GM23338 (cell line): ENCODE results near the gene MPPE1. TPM values are rescaled to one million over a fixed set of nuclear protein-coding genes. Genes with fewer than 3 reads are reported as not detected.

Experiments
- ATAC-seq: fragments of 200-7000 bp; cut with Tn5 transposase; 3 replicates; pipeline ENCODE4 v1.9.1; 2020
- DNase-seq: peaks from one replicate; pipeline ENCODE4 v3.0.0-alpha.2; 2015; ENCODE audit warnings: low spot score
- H2AFZ ChIP-seq: fragments of 200-600 bp; sonication (generic); 2 replicates; pipeline ENCODE4 v1.8.0; 2016; ENCODE audit warnings: antibody characterized with exemption, mild to moderate bottlenecking, moderate library complexity
- H3F3A ChIP-seq: fragments of 200-600 bp; sonication (generic); replicated peaks from 2 replicates; pipeline ENCODE4 v1.8.0; 2017; ENCODE audit warnings: antibody characterized with exemption, mixed run types, low read depth
- H3K27ac ChIP-seq: fragments of 200-600 bp; sonication (generic); 2 replicates; pipeline ENCODE4 v1.6.1; 2016; ENCODE audit warnings: low read depth
- H3K27me3 ChIP-seq: fragments of 200-600 bp; sonication (generic); 2 replicates; pipeline ENCODE4 v1.8.0; 2016; ENCODE audit warnings: mild to moderate bottlenecking, mixed run types, moderate library complexity; ENCODE audit not compliant: insufficient read depth
- H3K36me3 ChIP-seq: fragments of 200-600 bp; sonication (generic); 2 replicates; pipeline ENCODE4 v1.8.0; 2016; ENCODE audit warnings: mild to moderate bottlenecking; ENCODE audit not compliant: insufficient read depth
- H3K4me1 ChIP-seq: fragments of 200-600 bp; sonication (generic); 2 replicates; pipeline ENCODE4 v1.8.0; 2016; ENCODE audit warnings: mild to moderate bottlenecking, moderate library complexity; ENCODE audit not compliant: insufficient read depth
- H3K4me2 ChIP-seq: fragments of 200-600 bp; sonication (generic); 2 replicates; pipeline ENCODE4 v1.7.1; 2017; ENCODE audit warnings: mixed run types
- H3K4me3 ChIP-seq: fragments of 200-600 bp; sonication (generic); 2 replicates; pipeline ENCODE4 v1.6.1; 2016; ENCODE audit warnings: mixed run types
- H3K79me2 ChIP-seq: fragments of 200-600 bp; sonication (generic); replicated peaks from 2 replicates; pipeline ENCODE4 v1.8.0; 2017; ENCODE audit warnings: mild to moderate bottlenecking; ENCODE audit not compliant: insufficient read depth
- H3K9me2 ChIP-seq: fragments of 200-600 bp; sonication (generic); 2 replicates; pipeline ENCODE4 v1.8.0; 2017; ENCODE audit not compliant: insufficient read depth
- H4K20me1 ChIP-seq: fragments of 200-600 bp; sonication (generic); replicated peaks from 2 replicates; pipeline ENCODE4 v1.8.0; 2017; ENCODE audit warnings: mild to moderate bottlenecking; ENCODE audit not compliant: insufficient read depth
- H3K27ac Mint-ChIP-seq: 2 replicates; pipeline ENCODE4 v1.8.0; 2020; ENCODE audit warnings: inconsistent platforms, mild to moderate bottlenecking, moderate library complexity, mixed read lengths
- H3K27me3 Mint-ChIP-seq: 3 replicates; pipeline ENCODE4 v1.8.0; 2022; ENCODE audit warnings: low read depth, mild to moderate bottlenecking, moderate library complexity, mixed read lengths, inconsistent platforms; ENCODE audit not compliant: insufficient read depth, poor library complexity
- H3K36me3 Mint-ChIP-seq: 3 replicates; pipeline ENCODE4 v1.8.0; 2021; ENCODE audit warnings: low read depth, mild to moderate bottlenecking, inconsistent platforms, moderate library complexity, mixed read lengths
- H3K4me1 Mint-ChIP-seq: 3 replicates; pipeline ENCODE4 v1.8.0; 2020; ENCODE audit warnings: mild to moderate bottlenecking, inconsistent platforms, mixed read lengths
- H3K4me3 Mint-ChIP-seq: 3 replicates; pipeline ENCODE4 v1.8.0; 2021; ENCODE audit warnings: moderate library complexity, mild to moderate bottlenecking, inconsistent platforms, mixed read lengths
- H3K9me3 Mint-ChIP-seq: 3 replicates; pipeline ENCODE4 v1.8.0; 2020; ENCODE audit warnings: moderate library complexity, mild to moderate bottlenecking, inconsistent platforms, mixed read lengths
- CREB1 ChIP-seq: fragments of 250-450 bp; sonication (Bioruptor Pico); IDR thresholded peaks from 2 replicates; pipeline ENCODE4 v1.5.0; 2020; ENCODE audit warnings: low read depth, mild to moderate bottlenecking, moderate library complexity
- CTCF ChIP-seq, 2 experiments: fragments of 200-600 bp in 1 of 2; sonication (generic) in 1 of 2; conservative IDR thresholded peaks; 2 replicates each; pipeline versions ENCODE4 v1.5.1 to v1.6.1; 2016 to 2017; ENCODE audit warnings: antibody characterized with exemption in 2 of 2, low read depth in 2 of 2, mild to moderate bottlenecking in 2 of 2, moderate library complexity in 1 of 2
- EZH2 ChIP-seq: fragments of 200-600 bp; sonication (generic); IDR thresholded peaks from one replicate; pipeline ENCODE4 v1.8.0; 2017; ENCODE audit warnings: antibody characterized with exemption, mild to moderate bottlenecking, low read depth; ENCODE audit not compliant: unreplicated experiment
- EZH2phosphoT487 ChIP-seq: fragments of 200-600 bp; sonication (generic); IDR thresholded peaks from one replicate; pipeline ENCODE4 v1.8.1; 2018; ENCODE audit warnings: antibody characterized with exemption; ENCODE audit not compliant: unreplicated experiment
- JUNB ChIP-seq: IDR thresholded peaks from one replicate; pipeline ENCODE4 v1.6.1; 2016; ENCODE audit warnings: antibody characterized with exemption; ENCODE audit not compliant: unreplicated experiment
- NANOG ChIP-seq: IDR thresholded peaks from 2 replicates; pipeline ENCODE4 v1.6.1; 2016; ENCODE audit warnings: antibody characterized with exemption, borderline replicate concordance
- POLR2AphosphoS5 ChIP-seq: IDR thresholded peaks from 2 replicates; pipeline ENCODE4 v1.6.1; 2016; ENCODE audit warnings: antibody characterized with exemption, low read depth
- STAT1 ChIP-seq: IDR thresholded peaks from one replicate; pipeline ENCODE4 v1.6.1; 2016; ENCODE audit warnings: antibody characterized with exemption; ENCODE audit not compliant: unreplicated experiment
- ZNF114 ChIP-seq: fragments of 250-450 bp; sonication (Bioruptor Pico); IDR thresholded peaks from 2 replicates; pipeline ENCODE4 v1.5.0; 2020; ENCODE audit warnings: mild to moderate bottlenecking, moderate library complexity
- ZNF331 ChIP-seq: fragments of 250-450 bp; sonication (Bioruptor Pico); IDR thresholded peaks from 2 replicates; pipeline ENCODE4 v1.5.0; 2020; ENCODE audit warnings: low read depth, mild to moderate bottlenecking, moderate library complexity
- polyA plus RNA-seq: library from polyadenylated mRNA; unstranded; fragments of >200 nt; fragmentation: Nextera tagmentation; extraction: Ambion mirVana; gene quantifications from 2 replicates; pipeline ENCODE4 v1.2.1, GENCODE V29; 2016
- total RNA-seq: library from RNA; depleted of rRNA; stranded (reverse); fragments of >200 nt; shearing (Covaris generic); gene quantifications from 2 replicates; pipeline ENCODE4 v1.2.3, GENCODE V29; 2014
- TF ChIP-seq, protein P1 (sequence below): IDR thresholded peaks from one replicate; pipeline ENCODE4 v1.6.1; 2018; ENCODE audit warnings: antibody characterized with exemption; ENCODE audit not compliant: unreplicated experiment
- TF ChIP-seq, protein P2 (sequence below): IDR thresholded peaks from 2 replicates; pipeline ENCODE4 v1.6.1; 2016; ENCODE audit warnings: antibody characterized with exemption

Gene MPPE1
- total and polyA plus RNA-seq, 2 experiments from 2014 or later: 18.8 to 24.6 TPM

DNA sequence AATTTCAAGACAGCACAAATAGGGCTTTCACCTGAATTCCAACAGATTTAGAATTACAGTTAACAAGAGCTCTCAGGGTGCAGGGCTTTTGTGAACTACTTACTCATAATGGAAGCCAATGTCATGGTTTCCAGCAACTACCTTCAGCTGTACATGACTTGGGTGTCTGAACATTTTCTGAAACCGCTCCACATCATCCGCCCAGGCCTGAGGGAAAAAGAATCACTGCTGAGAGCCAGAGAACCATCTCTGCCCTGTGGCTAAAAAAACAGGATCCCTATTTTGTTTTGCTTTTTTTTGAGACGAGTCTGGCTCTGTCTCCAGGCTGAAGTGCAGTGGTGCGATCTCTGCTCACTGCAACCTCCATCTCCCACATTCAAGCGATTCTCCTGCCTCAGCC is 18.8 kb downstream of the MPPE1 start (continued):
- TF ChIP-seq, protein P1, sequence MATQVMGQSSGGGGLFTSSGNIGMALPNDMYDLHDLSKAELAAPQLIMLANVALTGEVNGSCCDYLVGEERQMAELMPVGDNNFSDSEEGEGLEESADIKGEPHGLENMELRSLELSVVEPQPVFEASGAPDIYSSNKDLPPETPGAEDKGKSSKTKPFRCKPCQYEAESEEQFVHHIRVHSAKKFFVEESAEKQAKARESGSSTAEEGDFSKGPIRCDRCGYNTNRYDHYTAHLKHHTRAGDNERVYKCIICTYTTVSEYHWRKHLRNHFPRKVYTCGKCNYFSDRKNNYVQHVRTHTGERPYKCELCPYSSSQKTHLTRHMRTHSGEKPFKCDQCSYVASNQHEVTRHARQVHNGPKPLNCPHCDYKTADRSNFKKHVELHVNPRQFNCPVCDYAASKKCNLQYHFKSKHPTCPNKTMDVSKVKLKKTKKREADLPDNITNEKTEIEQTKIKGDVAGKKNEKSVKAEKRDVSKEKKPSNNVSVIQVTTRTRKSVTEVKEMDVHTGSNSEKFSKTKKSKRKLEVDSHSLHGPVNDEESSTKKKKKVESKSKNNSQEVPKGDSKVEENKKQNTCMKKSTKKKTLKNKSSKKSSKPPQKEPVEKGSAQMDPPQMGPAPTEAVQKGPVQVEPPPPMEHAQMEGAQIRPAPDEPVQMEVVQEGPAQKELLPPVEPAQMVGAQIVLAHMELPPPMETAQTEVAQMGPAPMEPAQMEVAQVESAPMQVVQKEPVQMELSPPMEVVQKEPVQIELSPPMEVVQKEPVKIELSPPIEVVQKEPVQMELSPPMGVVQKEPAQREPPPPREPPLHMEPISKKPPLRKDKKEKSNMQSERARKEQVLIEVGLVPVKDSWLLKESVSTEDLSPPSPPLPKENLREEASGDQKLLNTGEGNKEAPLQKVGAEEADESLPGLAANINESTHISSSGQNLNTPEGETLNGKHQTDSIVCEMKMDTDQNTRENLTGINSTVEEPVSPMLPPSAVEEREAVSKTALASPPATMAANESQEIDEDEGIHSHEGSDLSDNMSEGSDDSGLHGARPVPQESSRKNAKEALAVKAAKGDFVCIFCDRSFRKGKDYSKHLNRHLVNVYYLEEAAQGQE: no peak
- TF ChIP-seq JUNB: no peak
- no peak for TF ChIP-seq EZH2
- no peak for TF ChIP-seq CTCF (conservative IDR thresholded peaks at IDR 0.05; ENCODE audit: low read depth in 2 of 2)

DNA sequence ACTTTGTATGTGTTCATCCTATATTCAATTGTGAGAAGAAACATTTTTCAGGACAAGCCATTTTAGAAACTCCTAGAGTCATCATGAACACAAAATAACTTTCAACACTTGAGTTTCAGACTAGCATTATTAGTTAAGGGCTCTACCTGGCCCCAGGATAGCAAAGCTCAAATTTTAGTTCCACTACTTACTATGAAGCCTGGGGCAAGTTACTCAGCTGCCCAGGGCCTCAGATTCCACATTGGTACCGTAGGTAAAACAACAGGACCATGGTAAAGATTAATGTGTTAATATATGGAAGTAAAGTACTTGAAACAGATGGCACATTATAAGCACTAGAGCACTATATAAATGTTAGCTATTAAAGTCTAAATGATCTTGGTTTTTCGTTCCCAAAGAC is 19.4 kb downstream of the MPPE1 start:
- peaks cover 7% of the 10 kb centered on the region for H3K27me3 Mint-ChIP-seq
- no peak overlapping the region for H3K27ac Mint-ChIP-seq
- ATAC-seq (no peak), DNase-seq (no peak)
- Histone ChIP-seq H3K27me3 (no peaks in the 10 kb centered on the region), H3K4me1 (no peaks in the 10 kb centered on the region), H3K4me2 (no peak overlapping the region), H3K36me3 (peaks cover 7% of the 10 kb centered on the region; the same call in 1 of the 2 replicates), H4K20me1 (no peaks in the 10 kb centered on the region), H3F3A (no peaks in the 10 kb centered on the region), H3K9me2 (no peaks in the 10 kb centered on the region), H3K4me3 (no peak overlapping the region), H3K27ac (no peak overlapping the region), H3K79me2 (no peaks in the 10 kb centered on the region), H2AFZ (no peak overlapping the region)
- H3K4me3 Mint-ChIP-seq: no peak overlapping the region
- H3K9me3 Mint-ChIP-seq: no peaks in the 10 kb centered on the region
- H3K4me1 Mint-ChIP-seq: peaks cover 16% of the 10 kb centered on the region
- H3K36me3 Mint-ChIP-seq: peaks cover 24% of the 10 kb centered on the region; the same call in 2 of the 3 replicates
- TF ChIP-seq, protein P1: no peak
- TF ChIP-seq EZH2: no peak
- no peak for TF ChIP-seq NANOG
- TF ChIP-seq, protein P2, sequence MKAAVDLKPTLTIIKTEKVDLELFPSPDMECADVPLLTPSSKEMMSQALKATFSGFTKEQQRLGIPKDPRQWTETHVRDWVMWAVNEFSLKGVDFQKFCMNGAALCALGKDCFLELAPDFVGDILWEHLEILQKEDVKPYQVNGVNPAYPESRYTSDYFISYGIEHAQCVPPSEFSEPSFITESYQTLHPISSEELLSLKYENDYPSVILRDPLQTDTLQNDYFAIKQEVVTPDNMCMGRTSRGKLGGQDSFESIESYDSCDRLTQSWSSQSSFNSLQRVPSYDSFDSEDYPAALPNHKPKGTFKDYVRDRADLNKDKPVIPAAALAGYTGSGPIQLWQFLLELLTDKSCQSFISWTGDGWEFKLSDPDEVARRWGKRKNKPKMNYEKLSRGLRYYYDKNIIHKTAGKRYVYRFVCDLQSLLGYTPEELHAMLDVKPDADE: no peak
- no peak for TF ChIP-seq ZNF331
- TF ChIP-seq CREB1 (CRISPR knock-in tag): no peak
- TF ChIP-seq POLR2AphosphoS5: no peak
- no peak for TF ChIP-seq EZH2phosphoT487
- TF ChIP-seq STAT1: no peak
- no peak for TF ChIP-seq ZNF114 (CRISPR knock-in tag)
- no peak for TF ChIP-seq CTCF (conservative IDR thresholded peaks at IDR 0.05; ENCODE audit: low read depth in 2 of 2)
